Fibroblast of lung (primary cell): ENCODE measurements around the gene NOL4. TPM values are rescaled to one million over a fixed set of nuclear protein-coding genes. Genes with fewer than 3 reads are reported as not detected.
A peak's percentile ranks its signal among the peaks of the same experiment; 100 is the strongest.

Experiments
- DNase-seq, 2 donors: peaks; one replicate each; pipeline versions ENCODE4 v3.0.0 to v3.0.0-alpha.2; 2010; ENCODE audit warnings: low read depth in 2 of 2
- H2AFZ ChIP-seq: 2 replicates; pipeline ENCODE4 v1.5.1; 2012; ENCODE audit warnings: low read length, control low read depth, inconsistent platforms
- H3K27ac ChIP-seq: 2 replicates; pipeline ENCODE4 v1.5.1; 2011; ENCODE audit warnings: low read length, control low read depth; ENCODE audit not compliant: insufficient read depth
- H3K27me3 ChIP-seq: 2 replicates; pipeline ENCODE4 v1.5.1; 2011; ENCODE audit warnings: mild to moderate bottlenecking, low read length; ENCODE audit not compliant: control insufficient read depth, insufficient read depth
- H3K36me3 ChIP-seq: 2 replicates; pipeline ENCODE4 v1.5.1; 2011; ENCODE audit warnings: low read length; ENCODE audit not compliant: control insufficient read depth, insufficient read depth
- H3K4me1 ChIP-seq: 2 replicates; pipeline ENCODE4 v1.5.1; 2011; ENCODE audit warnings: low read length; ENCODE audit not compliant: control insufficient read depth, insufficient read depth; ENCODE audit errors: extremely low read depth
- H3K4me2 ChIP-seq: 2 replicates; pipeline ENCODE4 v1.5.1; 2011; ENCODE audit warnings: low read length, control low read depth; ENCODE audit not compliant: insufficient read depth; ENCODE audit errors: extremely low read depth
- H3K4me3 ChIP-seq, 4 experiments: fragments of 200-600 bp in 1 of 4; sonication (generic) in 1 of 4; replicated peaks in 1 of 4; 2 replicates each; pipeline ENCODE4 v1.5.1; 2011 to 2016; ENCODE audit warnings: low read length in 4 of 4, low read depth in 3 of 4, mild to moderate bottlenecking in 3 of 4, control low read depth in 2 of 4, inconsistent platforms in 1 of 4, mixed read lengths in 1 of 4; ENCODE audit not compliant: insufficient read depth in 1 of 4; ENCODE audit errors: control extremely low read depth in 1 of 4
- H3K79me2 ChIP-seq: 2 replicates; pipeline ENCODE4 v1.5.1; 2012; ENCODE audit warnings: mild to moderate bottlenecking, low read length, inconsistent platforms; ENCODE audit not compliant: control insufficient read depth, insufficient read depth
- H3K9ac ChIP-seq: 2 replicates; pipeline ENCODE4 v1.5.1; 2011; ENCODE audit warnings: mild to moderate bottlenecking, low read length, control low read depth; ENCODE audit not compliant: insufficient read depth
- H3K9me3 ChIP-seq: 2 replicates; pipeline ENCODE4 v1.5.1; 2012; ENCODE audit warnings: low read depth, low read length; ENCODE audit not compliant: control insufficient read depth, insufficient read depth
- H4K20me1 ChIP-seq: 2 replicates; pipeline ENCODE4 v1.5.1; 2011; ENCODE audit warnings: low read length; ENCODE audit not compliant: control insufficient read depth, insufficient read depth; ENCODE audit errors: extremely low read depth
- EZH2 ChIP-seq: IDR thresholded peaks from 2 replicates; pipeline ENCODE4 v1.5.1; 2012; ENCODE audit warnings: low read length, control low read depth, mild to moderate bottlenecking; ENCODE audit errors: missing control alignments
- polyA plus RNA-seq, 2 donors: library from polyadenylated mRNA; depleted of rRNA in 1 of 2; stranded (reverse) in 1 of 2; unstranded in 1 of 2; fragments of >200 nt; gene quantifications; 2 replicates each; pipeline ENCODE4 v1.2.1, GENCODE V29; 2011 to 2012; ENCODE audit warnings: missing spikeins in 1 of 2
- total RNA-seq: library from RNA; depleted of rRNA; stranded (reverse); fragments of >200 nt; gene quantifications from 2 replicates; pipeline ENCODE4 v1.2.1, GENCODE V29; 2014
- TF ChIP-seq, protein P1 (sequence below), 2 donors: IDR thresholded peaks in 1 of 2; conservative IDR thresholded peaks in 1 of 2; 1 replicate in 1 of 2; 2 replicates in 1 of 2; pipeline ENCODE4 v1.5.1; 2011 to 2012; ENCODE audit warnings: low read length in 2 of 2, control low read depth in 1 of 2, inconsistent platforms in 1 of 2, low read depth in 1 of 2, mild to moderate bottlenecking in 1 of 2

NOL4 gene
- total and polyA plus RNA-seq, 2 donors (not counting 1 experiment from before 2014, with no cell fraction given), result not detected

DNA sequence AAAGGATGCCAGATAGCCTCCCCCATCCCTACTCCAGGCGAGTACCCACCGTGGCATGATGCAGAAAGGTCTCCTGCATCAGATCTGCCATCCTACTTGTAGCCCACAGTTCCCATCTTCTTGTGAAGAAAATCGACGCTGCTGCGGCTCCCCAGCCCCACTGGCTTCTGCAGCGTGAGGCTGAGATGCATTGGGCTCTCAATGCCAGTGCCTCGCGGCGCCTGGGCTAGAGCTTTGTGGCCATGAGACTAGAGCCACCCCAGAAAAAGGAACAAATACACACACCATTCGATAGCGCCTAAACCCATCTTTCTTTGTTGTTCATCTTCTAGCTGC lies 2.8 kb downstream of the NOL4 start:
- H3K9me3 ChIP-seq, result no peaks in the 10 kb centered on the region
- TF ChIP-seq, protein P1, sequence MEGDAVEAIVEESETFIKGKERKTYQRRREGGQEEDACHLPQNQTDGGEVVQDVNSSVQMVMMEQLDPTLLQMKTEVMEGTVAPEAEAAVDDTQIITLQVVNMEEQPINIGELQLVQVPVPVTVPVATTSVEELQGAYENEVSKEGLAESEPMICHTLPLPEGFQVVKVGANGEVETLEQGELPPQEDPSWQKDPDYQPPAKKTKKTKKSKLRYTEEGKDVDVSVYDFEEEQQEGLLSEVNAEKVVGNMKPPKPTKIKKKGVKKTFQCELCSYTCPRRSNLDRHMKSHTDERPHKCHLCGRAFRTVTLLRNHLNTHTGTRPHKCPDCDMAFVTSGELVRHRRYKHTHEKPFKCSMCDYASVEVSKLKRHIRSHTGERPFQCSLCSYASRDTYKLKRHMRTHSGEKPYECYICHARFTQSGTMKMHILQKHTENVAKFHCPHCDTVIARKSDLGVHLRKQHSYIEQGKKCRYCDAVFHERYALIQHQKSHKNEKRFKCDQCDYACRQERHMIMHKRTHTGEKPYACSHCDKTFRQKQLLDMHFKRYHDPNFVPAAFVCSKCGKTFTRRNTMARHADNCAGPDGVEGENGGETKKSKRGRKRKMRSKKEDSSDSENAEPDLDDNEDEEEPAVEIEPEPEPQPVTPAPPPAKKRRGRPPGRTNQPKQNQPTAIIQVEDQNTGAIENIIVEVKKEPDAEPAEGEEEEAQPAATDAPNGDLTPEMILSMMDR (conservative IDR thresholded peaks at IDR 0.05 in 1 of 2, IDR thresholded peaks at IDR 0.05 in 1 of 2; ENCODE audit: low read depth in 1 of 2, low read length in 2 of 2), result no peak
- peak; percentile 33 for TF ChIP-seq EZH2
- H3K4me2 ChIP-seq, result peak overlapping the region; percentile 82
- H3K4me3 ChIP-seq, result peak overlapping the region in 2 of 4 experiments; percentile 49 to 50
- H3K79me2 ChIP-seq, result no peaks in the 10 kb centered on the region
- H3K9ac ChIP-seq, result no peak overlapping the region
- no peak overlapping the region for H3K27ac ChIP-seq
- no peaks in the 10 kb centered on the region for H3K36me3 ChIP-seq
- no peaks in the 10 kb centered on the region for H3K4me1 ChIP-seq
- H3K27me3 ChIP-seq, result peaks cover 35% of the 10 kb centered on the region
- H4K20me1 ChIP-seq, result no peaks in the 10 kb centered on the region
- no peak overlapping the region for H2AFZ ChIP-seq
- DNase-seq, result no peak

GRCh38 chr18:34220081-34220815 lies 4.5 kb downstream of the NOL4 start:
- no peak overlapping the region for H3K4me3 ChIP-seq
- DNase-seq, result no peak
- no peaks in the 10 kb centered on the region for H3K79me2 ChIP-seq
- no peak overlapping the region for H3K9ac ChIP-seq
- no peaks in the 10 kb centered on the region for H3K9me3 ChIP-seq
- no peaks in the 10 kb centered on the region for H4K20me1 ChIP-seq
- peaks cover 34% of the 10 kb centered on the region for H3K27me3 ChIP-seq
- TF ChIP-seq EZH2, result no peak
- TF ChIP-seq, protein P1 (conservative IDR thresholded peaks at IDR 0.05 in 1 of 2, IDR thresholded peaks at IDR 0.05 in 1 of 2; ENCODE audit: low read depth in 1 of 2, low read length in 2 of 2), result no peak
- no peak overlapping the region for H3K27ac ChIP-seq
- no peak overlapping the region for H3K4me2 ChIP-seq
- H3K36me3 ChIP-seq, result no peaks in the 10 kb centered on the region
- H2AFZ ChIP-seq, result no peak overlapping the region
- no peaks in the 10 kb centered on the region for H3K4me1 ChIP-seq

DNA sequence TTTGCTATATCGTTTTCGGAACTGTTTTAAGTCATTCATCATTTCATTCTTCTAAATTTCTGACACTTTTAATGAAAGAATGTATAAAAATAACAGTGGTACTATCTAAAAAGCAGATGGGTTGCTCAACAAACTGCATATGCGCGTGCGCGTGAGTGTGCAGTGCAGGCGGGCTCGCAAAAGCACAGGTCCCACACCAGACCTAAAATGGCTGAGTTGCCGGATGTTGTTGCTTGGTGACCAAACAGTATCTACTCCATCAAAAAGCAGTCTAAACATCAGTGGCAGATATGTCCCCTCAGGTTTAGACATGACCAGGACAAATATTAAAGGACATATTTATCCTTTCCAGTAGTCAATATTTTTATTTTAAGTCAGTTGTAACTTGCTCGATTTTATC lies 5.1 kb downstream of the NOL4 start:
- Histone ChIP-seq H4K20me1 (no peaks in the 10 kb centered on the region), H3K4me1 (no peaks in the 10 kb centered on the region), H3K27me3 (peaks cover 31% of the 10 kb centered on the region), H3K4me2 (no peak overlapping the region), H3K9ac (no peak overlapping the region), H3K79me2 (no peaks in the 10 kb centered on the region), H3K9me3 (no peaks in the 10 kb centered on the region), H3K36me3 (no peaks in the 10 kb centered on the region), H3K27ac (no peak overlapping the region), H2AFZ (no peak overlapping the region), H3K4me3 (no peak overlapping the region)
- DNase-seq, result no peak
- TF ChIP-seq EZH2, result no peak
- TF ChIP-seq, protein P1 (conservative IDR thresholded peaks at IDR 0.05 in 1 of 2, IDR thresholded peaks at IDR 0.05 in 1 of 2; ENCODE audit: low read depth in 1 of 2, low read length in 2 of 2), result no peak
